K562 (cell line): Measurements from ENCODE around the gene SCARF2. TPM values are rescaled to one million over a fixed set of nuclear protein-coding genes. Genes with fewer than 3 reads are reported as not detected.

Experiments
- ARHGAP35 ChIP-seq: fragments of 450-650 bp; IDR thresholded peaks from 2 replicates; pipeline ENCODE4 v1.6.1; 2018; ENCODE audit not compliant: partially characterized antibody
- E2F3 ChIP-seq: fragments of 250-450 bp; sonication (Bioruptor Pico); IDR thresholded peaks from 2 replicates; pipeline ENCODE4 v1.4.0; 2020; ENCODE audit warnings: mild to moderate bottlenecking
- HDAC8 ChIP-seq: fragments of 450-650 bp; IDR thresholded peaks from 2 replicates; pipeline ENCODE4 v1.6.1; 2016; ENCODE audit warnings: mild to moderate bottlenecking, missing genetic modification characterization, moderate library complexity, missing compliant biosample characterization
- SRSF9 ChIP-seq: fragments of 200-400 bp; formaldehyde crosslinking; IDR thresholded peaks from 2 replicates; pipeline ENCODE4 v1.6.1; 2017; ENCODE audit warnings: low read depth, low read length, borderline replicate concordance
- U2AF1 ChIP-seq: fragments of 200-400 bp; formaldehyde crosslinking; optimal IDR thresholded peaks from 2 replicates; pipeline ENCODE3; 2017; ENCODE audit warnings: mild to moderate bottlenecking, low read depth, low read length, moderate library complexity
- YY1 ChIP-seq, 3 experiments: IDR thresholded peaks; 2 replicates each; pipeline ENCODE4 v1.6.1; 2011; ENCODE audit warnings: low read length in 2 of 3, mild to moderate bottlenecking in 2 of 3, moderate library complexity in 2 of 3, borderline replicate concordance in 1 of 3, control low read depth in 1 of 3, low read depth in 1 of 3; ENCODE audit not compliant: insufficient read depth in 3 of 3, insufficient replicate concordance in 2 of 3, control insufficient read depth in 1 of 3, insufficient read length in 1 of 3; ENCODE audit errors: extremely low read depth in 1 of 3
- ZNF24 ChIP-seq: fragments of 450-650 bp; IDR thresholded peaks from 2 replicates; pipeline ENCODE4 v1.6.1; 2016
- ZNF436 ChIP-seq: fragments of 250-450, 450-650 bp; sonication (Bioruptor Pico); formaldehyde crosslinking; IDR thresholded peaks from 2 replicates; pipeline ENCODE4 v1.7.0; 2020; ENCODE audit warnings: mild to moderate bottlenecking
- polyA plus RNA-seq, 8 experiments: library from polyadenylated mRNA; depleted of rRNA in 4 of 8; stranded (reverse) in 5 of 8; unstranded in 3 of 8; fragments of >200 nt; fragmentation: Nextera tagmentation in 2 of 8; fragmentation: Illumina TruSeq in 1 of 8; extraction: Ambion mirVana in 2 of 8; extraction: Trizol in 1 of 8; gene quantifications; 2 replicates each; pipeline versions ENCODE4 v1.2.1 to v1.2.3, GENCODE V29; 2011 to 2014; ENCODE audit warnings: inconsistent platforms in 1 of 8, missing spikeins in 1 of 8
- total RNA-seq, 7 experiments: library from RNA; depleted of rRNA in 6 of 7; stranded (reverse); fragments of >200 nt in 6 of 7; fragmentation: Illumina TruSeq in 2 of 7; extraction: Trizol in 2 of 7; gene quantifications; 2 replicates each; pipeline versions ENCODE4 v1.2.1 to v1.2.3, GENCODE V29; 2011 to 2021; ENCODE audit warnings: low replicate concordance in 1 of 7
- TF ChIP-seq, protein P1 (sequence below): sonication (generic); formaldehyde crosslinking; IDR thresholded peaks from 2 replicates; pipeline ENCODE4 v1.9.0; 2022; ENCODE audit warnings: mild to moderate bottlenecking, missing genetic modification reagents
- TF ChIP-seq, protein P2 (sequence below): fragments of 450-650 bp; formaldehyde crosslinking; IDR thresholded peaks from 2 replicates; pipeline ENCODE4 v1.4.0; 2020; ENCODE audit warnings: mild to moderate bottlenecking, moderate library complexity
- TF ChIP-seq, protein P3 (sequence below): fragments of 450-650 bp; IDR thresholded peaks from 2 replicates; pipeline ENCODE4 v1.6.1; 2018; ENCODE audit not compliant: partially characterized antibody
- TF ChIP-seq, protein P4 (sequence below): fragments of 250-450 bp; sonication (Bioruptor Pico); IDR thresholded peaks from 2 replicates; pipeline ENCODE4 v1.5.0; 2022; ENCODE audit warnings: mild to moderate bottlenecking
- TF ChIP-seq, protein P5 (sequence below): sonication (generic); formaldehyde crosslinking; IDR thresholded peaks from 2 replicates; pipeline ENCODE4 v1.8.1; 2022; ENCODE audit warnings: missing genetic modification reagents
- TF ChIP-seq, protein P6 (sequence below): sonication (generic); IDR thresholded peaks from 2 replicates; pipeline ENCODE4 v1.6.1; 2016

SCARF2 gene
- total and polyA plus RNA-seq, 9 of the 15 experiments (the other 6 are each of a cell fraction or from before 2014, with no cell fraction given) = 0.06 to 0.32 (median 0.21) TPM; not detected in 5

DNA sequence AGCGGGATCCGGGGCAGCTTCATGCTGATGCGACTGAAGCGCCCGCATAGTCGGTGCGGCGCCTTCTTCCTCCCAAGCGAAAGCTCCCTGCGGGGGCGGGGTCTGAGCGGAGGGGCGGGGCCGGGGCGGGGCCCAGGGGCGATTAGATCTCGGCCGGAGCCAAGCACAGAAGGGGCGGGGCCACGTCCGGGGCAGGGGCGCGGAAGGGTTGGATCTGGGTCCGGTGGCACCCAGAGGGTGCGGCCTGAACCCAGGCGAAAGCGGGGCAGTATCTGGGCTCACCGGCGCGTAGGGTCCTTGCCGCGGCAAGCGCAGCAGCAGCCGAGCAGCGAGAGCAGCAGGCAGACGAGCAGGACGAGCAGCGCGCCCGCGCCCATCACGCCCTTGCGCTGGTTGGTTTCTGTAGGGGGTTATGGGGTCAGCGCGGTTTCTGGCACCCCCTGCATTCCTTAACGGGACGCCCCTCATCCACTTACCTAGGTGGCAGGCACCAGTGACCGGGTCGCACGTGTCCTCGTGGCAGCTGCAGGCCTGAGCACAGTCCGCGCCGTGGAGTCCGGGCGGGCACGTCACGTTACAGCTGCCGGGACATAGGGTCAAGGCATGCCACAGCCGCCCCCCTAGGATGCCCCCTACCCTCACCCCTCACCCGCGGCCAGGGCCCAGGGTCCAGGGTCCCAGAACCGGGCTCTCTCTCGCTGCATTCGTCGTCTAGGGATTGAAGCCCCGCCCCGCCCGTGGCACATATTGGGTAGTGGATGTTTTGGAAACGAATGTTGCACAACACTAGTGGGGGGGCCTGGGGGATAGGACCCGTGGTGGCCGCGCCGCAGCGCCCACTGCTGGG, 8.1 kb downstream of the SCARF2 start (continued):
- TF ChIP-seq HDAC8 (peak; percentile 59; the same call in 1 of the 2 replicates), ZNF436 (CRISPR knock-in tag) (no peak), U2AF1 (no peak), YY1 (IDR thresholded peaks at IDR 0.05; ENCODE audit: borderline replicate concordance in 1 of 3, control insufficient read depth in 1 of 3, extremely low read depth in 1 of 3, insufficient read depth in 3 of 3, insufficient read length in 1 of 3, insufficient replicate concordance in 2 of 3, low read depth in 1 of 3, low read length in 2 of 3) (peak in 2 of 3 experiments; percentile 13 to 22), ARHGAP35 (peak; percentile 25), SRSF9 (no peak), E2F3 (peak; percentile 88), ZNF24 (0 out of 2 replicates have a peak, but pooled peaks have one; percentile 15)
- TF ChIP-seq, protein P1, sequence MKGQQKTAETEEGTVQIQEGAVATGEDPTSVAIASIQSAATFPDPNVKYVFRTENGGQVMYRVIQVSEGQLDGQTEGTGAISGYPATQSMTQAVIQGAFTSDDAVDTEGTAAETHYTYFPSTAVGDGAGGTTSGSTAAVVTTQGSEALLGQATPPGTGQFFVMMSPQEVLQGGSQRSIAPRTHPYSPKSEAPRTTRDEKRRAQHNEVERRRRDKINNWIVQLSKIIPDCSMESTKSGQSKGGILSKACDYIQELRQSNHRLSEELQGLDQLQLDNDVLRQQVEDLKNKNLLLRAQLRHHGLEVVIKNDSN (CRISPR knock-in tag) = peak; percentile 64; the same call in 1 of the 2 replicates
- TF ChIP-seq, protein P2, sequence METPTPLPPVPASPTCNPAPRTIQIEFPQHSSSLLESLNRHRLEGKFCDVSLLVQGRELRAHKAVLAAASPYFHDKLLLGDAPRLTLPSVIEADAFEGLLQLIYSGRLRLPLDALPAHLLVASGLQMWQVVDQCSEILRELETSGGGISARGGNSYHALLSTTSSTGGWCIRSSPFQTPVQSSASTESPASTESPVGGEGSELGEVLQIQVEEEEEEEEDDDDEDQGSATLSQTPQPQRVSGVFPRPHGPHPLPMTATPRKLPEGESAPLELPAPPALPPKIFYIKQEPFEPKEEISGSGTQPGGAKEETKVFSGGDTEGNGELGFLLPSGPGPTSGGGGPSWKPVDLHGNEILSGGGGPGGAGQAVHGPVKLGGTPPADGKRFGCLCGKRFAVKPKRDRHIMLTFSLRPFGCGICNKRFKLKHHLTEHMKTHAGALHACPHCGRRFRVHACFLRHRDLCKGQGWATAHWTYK = peak; percentile 91
- TF ChIP-seq, protein P3, sequence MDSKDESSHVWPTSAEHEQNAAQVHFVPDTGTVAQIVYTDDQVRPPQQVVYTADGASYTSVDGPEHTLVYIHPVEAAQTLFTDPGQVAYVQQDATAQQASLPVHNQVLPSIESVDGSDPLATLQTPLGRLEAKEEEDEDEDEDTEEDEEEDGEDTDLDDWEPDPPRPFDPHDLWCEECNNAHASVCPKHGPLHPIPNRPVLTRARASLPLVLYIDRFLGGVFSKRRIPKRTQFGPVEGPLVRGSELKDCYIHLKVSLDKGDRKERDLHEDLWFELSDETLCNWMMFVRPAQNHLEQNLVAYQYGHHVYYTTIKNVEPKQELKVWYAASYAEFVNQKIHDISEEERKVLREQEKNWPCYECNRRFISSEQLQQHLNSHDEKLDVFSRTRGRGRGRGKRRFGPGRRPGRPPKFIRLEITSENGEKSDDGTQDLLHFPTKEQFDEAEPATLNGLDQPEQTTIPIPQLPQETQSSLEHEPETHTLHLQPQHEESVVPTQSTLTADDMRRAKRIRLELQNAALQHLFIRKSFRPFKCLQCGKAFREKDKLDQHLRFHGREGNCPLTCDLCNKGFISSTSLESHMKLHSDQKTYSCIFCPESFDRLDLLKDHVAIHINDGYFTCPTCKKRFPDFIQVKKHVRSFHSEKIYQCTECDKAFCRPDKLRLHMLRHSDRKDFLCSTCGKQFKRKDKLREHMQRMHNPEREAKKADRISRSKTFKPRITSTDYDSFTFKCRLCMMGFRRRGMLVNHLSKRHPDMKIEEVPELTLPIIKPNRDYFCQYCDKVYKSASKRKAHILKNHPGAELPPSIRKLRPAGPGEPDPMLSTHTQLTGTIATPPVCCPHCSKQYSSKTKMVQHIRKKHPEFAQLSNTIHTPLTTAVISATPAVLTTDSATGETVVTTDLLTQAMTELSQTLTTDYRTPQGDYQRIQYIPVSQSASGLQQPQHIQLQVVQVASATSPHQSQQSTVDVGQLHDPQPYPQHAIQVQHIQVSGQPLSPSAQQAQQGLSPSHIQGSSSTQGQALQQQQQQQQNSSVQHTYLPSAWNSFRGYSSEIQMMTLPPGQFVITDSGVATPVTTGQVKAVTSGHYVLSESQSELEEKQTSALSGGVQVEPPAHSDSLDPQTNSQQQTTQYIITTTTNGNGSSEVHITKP = peak; percentile 51
- TF ChIP-seq, protein P4, sequence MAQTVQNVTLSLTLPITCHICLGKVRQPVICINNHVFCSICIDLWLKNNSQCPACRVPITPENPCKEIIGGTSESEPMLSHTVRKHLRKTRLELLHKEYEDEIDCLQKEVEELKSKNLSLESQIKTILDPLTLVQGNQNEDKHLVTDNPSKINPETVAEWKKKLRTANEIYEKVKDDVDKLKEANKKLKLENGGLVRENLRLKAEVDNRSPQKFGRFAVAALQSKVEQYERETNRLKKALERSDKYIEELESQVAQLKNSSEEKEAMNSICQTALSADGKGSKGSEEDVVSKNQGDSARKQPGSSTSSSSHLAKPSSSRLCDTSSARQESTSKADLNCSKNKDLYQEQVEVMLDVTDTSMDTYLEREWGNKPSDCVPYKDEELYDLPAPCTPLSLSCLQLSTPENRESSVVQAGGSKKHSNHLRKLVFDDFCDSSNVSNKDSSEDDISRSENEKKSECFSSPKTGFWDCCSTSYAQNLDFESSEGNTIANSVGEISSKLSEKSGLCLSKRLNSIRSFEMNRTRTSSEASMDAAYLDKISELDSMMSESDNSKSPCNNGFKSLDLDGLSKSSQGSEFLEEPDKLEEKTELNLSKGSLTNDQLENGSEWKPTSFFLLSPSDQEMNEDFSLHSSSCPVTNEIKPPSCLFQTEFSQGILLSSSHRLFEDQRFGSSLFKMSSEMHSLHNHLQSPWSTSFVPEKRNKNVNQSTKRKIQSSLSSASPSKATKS (CRISPR knock-in tag) = no peak
- TF ChIP-seq, protein P5, sequence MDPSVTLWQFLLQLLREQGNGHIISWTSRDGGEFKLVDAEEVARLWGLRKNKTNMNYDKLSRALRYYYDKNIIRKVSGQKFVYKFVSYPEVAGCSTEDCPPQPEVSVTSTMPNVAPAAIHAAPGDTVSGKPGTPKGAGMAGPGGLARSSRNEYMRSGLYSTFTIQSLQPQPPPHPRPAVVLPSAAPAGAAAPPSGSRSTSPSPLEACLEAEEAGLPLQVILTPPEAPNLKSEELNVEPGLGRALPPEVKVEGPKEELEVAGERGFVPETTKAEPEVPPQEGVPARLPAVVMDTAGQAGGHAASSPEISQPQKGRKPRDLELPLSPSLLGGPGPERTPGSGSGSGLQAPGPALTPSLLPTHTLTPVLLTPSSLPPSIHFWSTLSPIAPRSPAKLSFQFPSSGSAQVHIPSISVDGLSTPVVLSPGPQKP (CRISPR knock-in tag) = 0 out of 2 replicates have a peak, but pooled peaks have one; percentile 92
- TF ChIP-seq, protein P6, sequence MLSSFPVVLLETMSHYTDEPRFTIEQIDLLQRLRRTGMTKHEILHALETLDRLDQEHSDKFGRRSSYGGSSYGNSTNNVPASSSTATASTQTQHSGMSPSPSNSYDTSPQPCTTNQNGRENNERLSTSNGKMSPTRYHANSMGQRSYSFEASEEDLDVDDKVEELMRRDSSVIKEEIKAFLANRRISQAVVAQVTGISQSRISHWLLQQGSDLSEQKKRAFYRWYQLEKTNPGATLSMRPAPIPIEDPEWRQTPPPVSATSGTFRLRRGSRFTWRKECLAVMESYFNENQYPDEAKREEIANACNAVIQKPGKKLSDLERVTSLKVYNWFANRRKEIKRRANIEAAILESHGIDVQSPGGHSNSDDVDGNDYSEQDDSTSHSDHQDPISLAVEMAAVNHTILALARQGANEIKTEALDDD = no peak
